ENCODE data around the gene CFAP92.

- TF ChIP-seq CTCF (IDR thresholded peaks at IDR 0.05) (no peak), SIN3A (IDR thresholded peaks at IDR 0.05; ENCODE audit: borderline replicate concordance, insufficient read depth, low read depth, low read length) (no peak), REST (IDR thresholded peaks at IDR 0.05; ENCODE audit: insufficient read depth in 1 of 2, low read depth in 2 of 2, low read length in 1 of 2) (no peak), POLR2AphosphoS5 (IDR thresholded peaks at IDR 0.05; ENCODE audit: low read depth, low read length) (no peak), TCF7L2 (IDR thresholded peaks at IDR 0.05; ENCODE audit: low read depth, low read length) (no peak)
Observed at GRCh38 chr3:129033633-129034321, 39.9 kb upstream of the CFAP92 start.

Measured in Panc1 (cell line).